Measurements from ENCODE around the gene EXOC4. TPM values are rescaled to one million over a fixed set of nuclear protein-coding genes. Genes with fewer than 3 reads are reported as not detected.
A peak's percentile ranks its signal among the peaks of the same experiment; 100 is the strongest.
"Not testable (repeated sequence)": the region's sequence is repeated elsewhere in the genome, so short reads cannot be mapped to it uniquely, and the experiment has no call there.

The EXOC4 gene
- total RNA-seq, 1 experiment from 2014 or later: 75.8 TPM

- no peak overlapping the region for H3K56ac ChIP-seq (ENCODE audit: insufficient read length, low read depth, low read length)
- no peak for DNase-seq
- H2AK5ac ChIP-seq (ENCODE audit: insufficient read length, low read length): no peak overlapping the region
- no peak overlapping the region for H4K8ac ChIP-seq (replicated peaks; ENCODE audit: insufficient read length, low read depth, low read length)
- no peak overlapping the region for H3K4me3 Mint-ChIP-seq
- H3T11ph ChIP-seq (ENCODE audit: low read length): no peak overlapping the region
- no peak overlapping the region for H4K5ac ChIP-seq (ENCODE audit: insufficient read length, low read depth, low read length)
- H3K4me1 Mint-ChIP-seq: no peaks in the 10 kb centered on the region
- no peaks in the 10 kb centered on the region for H4K20me1 ChIP-seq (ENCODE audit: control insufficient read depth, insufficient read depth, insufficient read length)
- no peak overlapping the region for H4K91ac ChIP-seq (ENCODE audit: insufficient read length, low read depth, low read length)
- H2AFZ ChIP-seq (ENCODE audit: low read length): no peak overlapping the region
- H3K23ac ChIP-seq (ENCODE audit: insufficient read length, low read depth, low read length): no peak overlapping the region
- no peak overlapping the region for H3K27ac Mint-ChIP-seq
- no peak overlapping the region for H3K9ac ChIP-seq (ENCODE audit: extremely low read depth, insufficient read length, low read length)
- no peaks in the 10 kb centered on the region; a peak in 1 of 5 replicates for H3K9me3 Mint-ChIP-seq
- no peak overlapping the region for H2BK5ac ChIP-seq (ENCODE audit: insufficient read length, low read length)
- no peak overlapping the region for H3K18ac ChIP-seq (ENCODE audit: insufficient read length, low read depth, low read length)
- H2BK20ac ChIP-seq (ENCODE audit: low read depth, low read length, poor library complexity, severe bottlenecking): no peak overlapping the region
- H3K27ac ChIP-seq (ENCODE audit: insufficient read length, low read depth, low read length): no peak overlapping the region
- no peaks in the 10 kb centered on the region for H3K79me2 ChIP-seq (ENCODE audit: insufficient read depth, low read length)
- H3K23me2 ChIP-seq (ENCODE audit: insufficient read length, low read depth, low read length, poor library complexity, severe bottlenecking): no peaks in the 10 kb centered on the region
- H3K79me1 ChIP-seq (ENCODE audit: insufficient read depth, low read depth, low read length, poor library complexity, severe bottlenecking): no peaks in the 10 kb centered on the region
- H3K14ac ChIP-seq (ENCODE audit: insufficient read depth, low read length): no peak overlapping the region
- peaks cover 10 to 12% (median 10%) of the 10 kb centered on the region in 3 experiments; a peak in 6 of 7 replicates for H3K36me3 Mint-ChIP-seq (ENCODE audit: insufficient read depth in 1 of 3, low read depth in 3 of 3)
- H3K9me3 ChIP-seq (ENCODE audit: control insufficient read depth, low read depth, low read length): no peaks in the 10 kb centered on the region
- no peaks in the 10 kb centered on the region for H3K27me3 Mint-ChIP-seq (ENCODE audit: low read depth)
- H3K4me2 ChIP-seq (ENCODE audit: insufficient read depth, insufficient read length, low read length): no peak overlapping the region
- no peak overlapping the region for H2BK15ac ChIP-seq (ENCODE audit: low read depth, low read length)
- H3K27me3 ChIP-seq (ENCODE audit: insufficient read depth, low read length): no peaks in the 10 kb centered on the region
- no peaks in the 10 kb centered on the region for H3K4me1 ChIP-seq (ENCODE audit: insufficient read depth, low read length)
- H3K4ac ChIP-seq (ENCODE audit: low read depth, low read length): no peak overlapping the region
- no peak overlapping the region for H2BK12ac ChIP-seq (ENCODE audit: insufficient read length, low read depth, low read length)
- WGBS (ENCODE audit: extremely low coverage, insufficient read length, low lambda C conversion rate): no CpG with 5 or more reads among the region's 5 CpGs
- TF ChIP-seq CTCF (conservative IDR thresholded peaks at IDR 0.05): no peak
- H2BK120ac ChIP-seq (ENCODE audit: low read depth, low read length, poor library complexity, severe bottlenecking): no peak overlapping the region
These were observed 525.6 kb downstream of the EXOC4 start for GRCh38 chr7:133778472-133778871.

- not testable (repeated sequence) for H3K18ac ChIP-seq (ENCODE audit: insufficient read length, low read depth, low read length); H3K4me3 Mint-ChIP-seq; H4K20me1 ChIP-seq (ENCODE audit: control insufficient read depth, insufficient read depth, insufficient read length); H3K23me2 ChIP-seq (ENCODE audit: insufficient read length, low read depth, low read length, poor library complexity, severe bottlenecking); H3K27me3 Mint-ChIP-seq (ENCODE audit: low read depth); H3K9me3 Mint-ChIP-seq; H4K91ac ChIP-seq (ENCODE audit: insufficient read length, low read depth, low read length); H3K56ac ChIP-seq (ENCODE audit: insufficient read length, low read depth, low read length); H3K4me2 ChIP-seq (ENCODE audit: insufficient read depth, insufficient read length, low read length); H3K23ac ChIP-seq (ENCODE audit: insufficient read length, low read depth, low read length); H2BK20ac ChIP-seq (ENCODE audit: low read depth, low read length, poor library complexity, severe bottlenecking); H3K4me1 ChIP-seq (ENCODE audit: insufficient read depth, low read length); H3K9me3 ChIP-seq (ENCODE audit: control insufficient read depth, low read depth, low read length); H3K79me2 ChIP-seq (ENCODE audit: insufficient read depth, low read length); H3K4ac ChIP-seq (ENCODE audit: low read depth, low read length); H3K4me1 Mint-ChIP-seq; H2BK5ac ChIP-seq (ENCODE audit: insufficient read length, low read length); H2AFZ ChIP-seq (ENCODE audit: low read length); H4K5ac ChIP-seq (ENCODE audit: insufficient read length, low read depth, low read length); H2BK120ac ChIP-seq (ENCODE audit: low read depth, low read length, poor library complexity, severe bottlenecking); H4K8ac ChIP-seq (replicated peaks; ENCODE audit: insufficient read length, low read depth, low read length); H3K14ac ChIP-seq (ENCODE audit: insufficient read depth, low read length); DNase-seq; H3K27ac ChIP-seq (ENCODE audit: insufficient read length, low read depth, low read length); H3K27me3 ChIP-seq (ENCODE audit: insufficient read depth, low read length); H3K9ac ChIP-seq (ENCODE audit: extremely low read depth, insufficient read length, low read length); H2AK5ac ChIP-seq (ENCODE audit: insufficient read length, low read length); H3T11ph ChIP-seq (ENCODE audit: low read length); H3K79me1 ChIP-seq (ENCODE audit: insufficient read depth, low read depth, low read length, poor library complexity, severe bottlenecking); H2BK12ac ChIP-seq (ENCODE audit: insufficient read length, low read depth, low read length); H2BK15ac ChIP-seq (ENCODE audit: low read depth, low read length)
- H3K36me3 Mint-ChIP-seq (ENCODE audit: insufficient read depth in 1 of 3, low read depth in 3 of 3): peaks cover 10 to 12% (median 10%) of the 10 kb centered on the region in 3 experiments; a peak in 6 of 7 replicates
- peak overlapping the region in 1 of 3 experiments; percentile 88; a peak in 2 of 7 replicates for H3K27ac Mint-ChIP-seq
- no CpG with 5 or more reads among the region's 4 CpGs for WGBS (ENCODE audit: extremely low coverage, insufficient read length, low lambda C conversion rate)
These were observed 526.7 kb downstream of the EXOC4 start for GRCh38 chr7:133779538-133779937.
